ENCODE measurements around the gene PNPLA6. TPM values are rescaled to one million over a fixed set of nuclear protein-coding genes. Genes with fewer than 3 reads are reported as not detected.

The PNPLA6 gene
- total RNA-seq, 1 donor from 2014 or later: 41.9 TPM

GRCh38 chr19:7578127-7578526 lies 42.6 kb downstream of the PNPLA6 start:
- intact Hi-C loops (cut with DNase I): no loop called here
- DNase-seq (ENCODE audit: low spot score): no peak

- DNase-seq (ENCODE audit: low spot score): no peak
- intact Hi-C loops (cut with DNase I): no loop called here
These were observed 43.7 kb downstream of the PNPLA6 start for GRCh38 chr19:7579182-7579581.

- no peak for DNase-seq (ENCODE audit: low spot score)
- intact Hi-C loops (cut with DNase I): no loop called here
These were observed 46.9 kb downstream of the PNPLA6 start for GRCh38 chr19:7582446-7582845.

GRCh38 chr19:7589822-7590221 lies 54.3 kb downstream of the PNPLA6 start:
- no peak for DNase-seq (ENCODE audit: low spot score)
- intact Hi-C loops (cut with DNase I): no loop called here

- intact Hi-C loops (cut with DNase I): no loop called here
These were observed 54.7 kb downstream of the PNPLA6 start for GRCh38 chr19:7590256-7590655.

GRCh38 chr19:7595466-7596133 lies 60.1 kb downstream of the PNPLA6 start, which contains the start of gene CAMSAP3:
Gene CAMSAP3 (plus strand): TSS chr19:7595863. CDS start chr19:7596003, 140 bp downstream.
- DNase-seq (ENCODE audit: low spot score): no peak
- intact Hi-C loops (cut with DNase I): no loop called here

More at GRCh38 chr19:7590256-7590655, 54.7 kb downstream of the PNPLA6 start:
- no peak for DNase-seq (ENCODE audit: low spot score)

- intact Hi-C loops (cut with DNase I): no loop called here
- DNase-seq (ENCODE audit: low spot score): no peak
These were observed 60.9 kb downstream of the PNPLA6 start for GRCh38 chr19:7596211-7596937.

- no peak for DNase-seq (ENCODE audit: low spot score)
- intact Hi-C loops (cut with DNase I): no loop called here
These were observed 62.2 kb downstream of the PNPLA6 start for GRCh38 chr19:7597689-7598088.

GRCh38 chr19:7598180-7598579 lies 62.7 kb downstream of the PNPLA6 start:
- no peak for DNase-seq (ENCODE audit: low spot score)
- intact Hi-C loops (cut with DNase I): no loop called here

GRCh38 chr19:7600721-7601120 lies 65.2 kb downstream of the PNPLA6 start:
- intact Hi-C loops (cut with DNase I): no loop called here

GRCh38 chr19:7602240-7602934 lies 66.9 kb downstream of the PNPLA6 start:
- intact Hi-C loops (cut with DNase I): no loop called here
- no peak for DNase-seq (ENCODE audit: low spot score)

More at GRCh38 chr19:7600721-7601120, 65.2 kb downstream of the PNPLA6 start:
- no peak for DNase-seq (ENCODE audit: low spot score)

GRCh38 chr19:7602935-7603497 lies 67.5 kb downstream of the PNPLA6 start:
- no peak for DNase-seq (ENCODE audit: low spot score)
- intact Hi-C loops (cut with DNase I): no loop called here

GRCh38 chr19:7603919-7604318 lies 68.4 kb downstream of the PNPLA6 start:
- no peak for DNase-seq (ENCODE audit: low spot score)
- intact Hi-C loops (cut with DNase I): no loop called here

GRCh38 chr19:7605490-7606222 lies 70.1 kb downstream of the PNPLA6 start:
- intact Hi-C loops (cut with DNase I): no loop called here
- no peak for DNase-seq (ENCODE audit: low spot score)

- intact Hi-C loops (cut with DNase I): no loop called here
- DNase-seq (ENCODE audit: low spot score): no peak
These were observed 70.8 kb downstream of the PNPLA6 start for GRCh38 chr19:7606289-7606688.

- DNase-seq (ENCODE audit: low spot score): no peak
- intact Hi-C loops (cut with DNase I): no loop called here
These were observed 71.8 kb downstream of the PNPLA6 start for GRCh38 chr19:7607212-7607873.

- intact Hi-C loops (cut with DNase I): no loop called here
- no peak for DNase-seq (ENCODE audit: low spot score)
These were observed 72.5 kb downstream of the PNPLA6 start for GRCh38 chr19:7607874-7608560.

GRCh38 chr19:7610491-7611240 lies 75.1 kb downstream of the PNPLA6 start:
- DNase-seq (ENCODE audit: low spot score): no peak
- intact Hi-C loops (cut with DNase I): no loop called here
